PC-9 (cell line): ENCODE measurements around the gene SPTB. TPM values are rescaled to one million over a fixed set of nuclear protein-coding genes. Genes with fewer than 3 reads are reported as not detected.

Source experiments
- BruUV-seq: library from RNA; stranded (reverse); fragments of 400-500 nt; replicated peaks from 2 replicates; lab custom pipeline; 2021; lab: Mats Ljungman, UMichigan
- CTCF ChIA-PET: fragments of 300-600 bp; sonication (Branson Sonifier 250); formaldehyde crosslinking; loops from one replicate; lab custom pipeline; 2022; ENCODE audit warnings: antibody characterized with exemption; lab: Charles Lee
- POLR2A ChIA-PET: fragments of 300-600 bp; sonication (Branson Sonifier 250); formaldehyde crosslinking; loops from one replicate; lab custom pipeline; 2022; ENCODE audit warnings: antibody characterized with exemption; ENCODE audit not compliant: unreplicated experiment; lab: Charles Lee
- DNase-seq, 2 experiments: peaks; one replicate each; pipeline versions ENCODE4 v3.0.0 to v3.0.0-alpha.2; 2015 to 2022; ENCODE audit warnings: mixed read lengths in 1 of 2
- H2AFZ ChIP-seq: fragments of 200-600 bp; sonication (generic); 2 replicates; pipeline ENCODE4 v1.8.1; 2017; ENCODE audit warnings: antibody characterized with exemption
- H3F3A ChIP-seq: fragments of 200-600 bp; sonication (generic); 2 replicates; pipeline ENCODE4 v1.8.1; 2017; ENCODE audit warnings: antibody characterized with exemption, mild to moderate bottlenecking, low read depth; ENCODE audit not compliant: insufficient read depth
- H3K27ac ChIP-seq: fragments of 200-600 bp; sonication (generic); 2 replicates; pipeline ENCODE4 v1.6.1; 2016; ENCODE audit warnings: mixed run types
- H3K27me3 ChIP-seq: fragments of 200-600 bp; sonication (generic); 2 replicates; pipeline ENCODE4 v1.6.1; 2016; ENCODE audit warnings: low read depth, mixed run types; ENCODE audit not compliant: insufficient read depth
- H3K36me3 ChIP-seq: fragments of 200-600 bp; sonication (generic); 2 replicates; pipeline ENCODE4 v1.6.1; 2016; ENCODE audit warnings: low read depth, mixed run types
- H3K4me1 ChIP-seq: fragments of 200-600 bp; sonication (generic); replicated peaks from 2 replicates; pipeline ENCODE4 v1.6.1; 2016; ENCODE audit warnings: mixed run types; ENCODE audit not compliant: insufficient read depth
- H3K4me2 ChIP-seq: fragments of 200-600 bp; sonication (generic); 2 replicates; pipeline ENCODE4 v1.6.1; 2017; ENCODE audit warnings: mixed run types
- H3K4me3 ChIP-seq: fragments of 200-600 bp; sonication (generic); 2 replicates; pipeline ENCODE4 v1.6.1; 2016; ENCODE audit warnings: mixed run types
- H3K79me2 ChIP-seq: fragments of 200-600 bp; sonication (generic); 2 replicates; pipeline ENCODE4 v1.6.1; 2017; ENCODE audit warnings: low read depth, mixed run types
- H3K9me2 ChIP-seq: fragments of 200-600 bp; sonication (generic); 2 replicates; pipeline ENCODE4 v1.8.1; 2017; ENCODE audit warnings: mild to moderate bottlenecking; ENCODE audit not compliant: insufficient read depth
- H3K9me3 ChIP-seq: fragments of 200-600 bp; sonication (generic); 2 replicates; pipeline ENCODE4 v1.8.1; 2016; ENCODE audit warnings: low read depth; ENCODE audit not compliant: insufficient read depth
- H4K20me1 ChIP-seq: fragments of 200-600 bp; sonication (generic); 2 replicates; pipeline ENCODE4 v1.8.1; 2017; ENCODE audit not compliant: insufficient read depth
- CTCF ChIP-seq: fragments of 200-600 bp; sonication (generic); conservative IDR thresholded peaks from 2 replicates; pipeline ENCODE4 v1.6.1; 2017; ENCODE audit warnings: mixed run types, antibody characterized with exemption, mild to moderate bottlenecking, moderate library complexity
- EZH2 ChIP-seq: fragments of 200-600 bp; sonication (generic); IDR thresholded peaks from 2 replicates; pipeline ENCODE4 v1.8.0; 2017; ENCODE audit warnings: antibody characterized with exemption, low read depth
- intact Hi-C: fragments of 100-400 bp; cut with micrococcal nuclease; formaldehyde crosslinking; loops from one replicate; pipeline ENCODE4 v1.10.0; 2022; ENCODE audit not compliant: unreplicated experiment
- total RNA-seq: library from RNA; stranded (reverse); gene quantifications from 2 replicates; pipeline ENCODE4 v1.2.3, GENCODE V29; 2021

SPTB gene
- total RNA-seq, 1 experiment from 2014 or later, result 0.50 TPM

GRCh38 chr14:64724578-64724930 lies 155.2 kb downstream of the SPTB start:
- TF ChIP-seq CTCF, result no peak
- no peak for TF ChIP-seq EZH2
- Histone ChIP-seq H3K9me2 (no peaks in the 10 kb centered on the region), H3K4me3 (no peak overlapping the region), H4K20me1 (no peaks in the 10 kb centered on the region), H3K4me2 (0 out of 2 replicates have a peak overlapping the region, but pooled peaks have one; percentile 2), H3K27me3 (no peaks in the 10 kb centered on the region), H3K9me3 (no peaks in the 10 kb centered on the region), H3K79me2 (peaks cover 73% of the 10 kb centered on the region), H2AFZ (no peak overlapping the region), H3K4me1 (peaks cover 75% of the 10 kb centered on the region), H3F3A (peaks cover 32% of the 10 kb centered on the region), H3K36me3 (peaks cover 17% of the 10 kb centered on the region; the same call in 1 of the 2 replicates), H3K27ac (no peak overlapping the region)
- no peak for DNase-seq
- ChIA-PET POLR2A (no interaction called here), CTCF (no interaction called here)
- intact Hi-C loops, result no loop called here
- BruUV-seq, result no TSS peak

- Histone ChIP-seq H3K4me2 (0 out of 2 replicates have a peak overlapping the region, but pooled peaks have one; percentile 2), H3K36me3 (peaks cover 13% of the 10 kb centered on the region; the same call in 1 of the 2 replicates), H3F3A (peaks cover 38% of the 10 kb centered on the region), H3K79me2 (peaks cover 79% of the 10 kb centered on the region), H3K27me3 (no peaks in the 10 kb centered on the region), H2AFZ (no peak overlapping the region), H3K4me1 (peaks cover 81% of the 10 kb centered on the region), H3K27ac (no peak overlapping the region), H3K9me2 (no peaks in the 10 kb centered on the region), H3K4me3 (no peak overlapping the region), H3K9me3 (no peaks in the 10 kb centered on the region), H4K20me1 (no peaks in the 10 kb centered on the region)
- POLR2A ChIA-PET, result no interaction called here
- BruUV-seq, result no TSS peak
- TF ChIP-seq EZH2, result no peak
- no peak for TF ChIP-seq CTCF
- intact Hi-C loops, result no loop called here
- no peak for DNase-seq
- CTCF ChIA-PET, result no interaction called here
These were observed 155.8 kb downstream of the SPTB start for GRCh38 chr14:64723691-64724577.

GRCh38 chr14:64722842-64723447 lies 156.8 kb downstream of the SPTB start:
- Histone ChIP-seq H3F3A (peaks cover 47% of the 10 kb centered on the region), H3K79me2 (peaks cover 86% of the 10 kb centered on the region), H3K4me3 (no peak overlapping the region), H3K9me3 (no peaks in the 10 kb centered on the region), H3K27ac (no peak overlapping the region), H3K27me3 (no peaks in the 10 kb centered on the region), H3K36me3 (peaks cover 4% of the 10 kb centered on the region; the same call in 1 of the 2 replicates), H3K9me2 (no peaks in the 10 kb centered on the region), H3K4me1 (peaks cover 91% of the 10 kb centered on the region), H3K4me2 (no peak overlapping the region), H2AFZ (no peak overlapping the region), H4K20me1 (no peaks in the 10 kb centered on the region)
- TF ChIP-seq CTCF (no peak), EZH2 (no peak)
- ChIA-PET CTCF (no interaction called here), POLR2A (interaction anchor here (0.6 kb wide), 1 partner anchor 49 kb away, joined by 5 read pairs; no protein-coding TSS in a partner anchor)
- intact Hi-C loops, result no loop called here
- no TSS peak for BruUV-seq
- no peak for DNase-seq
